GM21529 (cell line): ENCODE measurements around the gene ALOXE3.

Experiments
- ATAC-seq: cut with Tn5 transposase; IDR thresholded peaks from one replicate; pipeline ENCODE4 v1.9.1; 2021; ENCODE audit not compliant: unreplicated experiment

ALOXE3 gene

GRCh38 chr17:8142887-8143580 is 24.7 kb upstream of the ALOXE3 start:
- no peak for ATAC-seq

GRCh38 chr17:8142158-8142886 is 24.0 kb upstream of the ALOXE3 start:
- ATAC-seq, result no peak

GRCh38 chr17:8141741-8142140 is 23.4 kb upstream of the ALOXE3 start:
- ATAC-seq, result no peak

- no peak for ATAC-seq
Observed at GRCh38 chr17:8141045-8141444, 22.7 kb upstream of the ALOXE3 start.

- ATAC-seq, result no peak
Observed at GRCh38 chr17:8140065-8141029, 22.0 kb upstream of the ALOXE3 start.

- peak; percentile 80 for ATAC-seq
Observed at GRCh38 chr17:8138672-8139371, 20.5 kb upstream of the ALOXE3 start.

- ATAC-seq, result no peak
Observed at GRCh38 chr17:8138374-8138671, 20.0 kb upstream of the ALOXE3 start.

GRCh38 chr17:8137645-8138373 is 19.5 kb upstream of the ALOXE3 start:
- ATAC-seq, result no peak

GRCh38 chr17:8133941-8134340 is 15.6 kb upstream of the ALOXE3 start:
- ATAC-seq, result no peak

- no peak for ATAC-seq
Observed at GRCh38 chr17:8133399-8133798, 15.1 kb upstream of the ALOXE3 start.

GRCh38 chr17:8131844-8132441 is 13.6 kb upstream of the ALOXE3 start:
- no peak for ATAC-seq

- ATAC-seq, result no peak
Observed at GRCh38 chr17:8128125-8128784, 9.9 kb upstream of the ALOXE3 start.

GRCh38 chr17:8126491-8127066 is 8.3 kb upstream of the ALOXE3 start:
- peak; percentile 31 for ATAC-seq

- ATAC-seq, result no peak
Observed at GRCh38 chr17:8125947-8126490, 7.7 kb upstream of the ALOXE3 start.

- ATAC-seq, result no peak
Observed at GRCh38 chr17:8125154-8125946, 7.0 kb upstream of the ALOXE3 start.

- ATAC-seq, result no peak
Observed at GRCh38 chr17:8124350-8125153, 6.2 kb upstream of the ALOXE3 start.

GRCh38 chr17:8123695-8124349 is 5.5 kb upstream of the ALOXE3 start, which contains the start of gene HES7:
Gene HES7 (minus strand): TSS chr17:8124106. CDS start chr17:8124084, 22 bp downstream.
- no peak for ATAC-seq
